SIG-M5 treated with dmso at 0.1 percent for 504 hours (cell line): ENCODE results near the gene CRY1.
"Not testable (repeated sequence)": the region's sequence is repeated elsewhere in the genome, so short reads cannot be mapped to it uniquely, and the experiment has no call there.

Source experiments
- DNase-seq: peaks from one replicate; lab custom pipeline; 2025; ENCODE audit not compliant: unreplicated experiment; lab: John Stamatoyannopoulos, UW

CRY1 gene

GRCh38 chr12:107108995-107109508 lies 15.7 kb upstream of the CRY1 start:
- DNase-seq: peak; percentile 17

- not testable (repeated sequence) for DNase-seq
Measured at GRCh38 chr12:107108366-107108765, 15.0 kb upstream of the CRY1 start.

- DNase-seq: no peak
Measured at GRCh38 chr12:107107381-107107780, 14.0 kb upstream of the CRY1 start.

GRCh38 chr12:107106241-107107025 lies 13.1 kb upstream of the CRY1 start:
- DNase-seq: no peak

GRCh38 chr12:107105410-107105703 lies 12.0 kb upstream of the CRY1 start:
- DNase-seq: no peak

- DNase-seq: no peak
Measured at GRCh38 chr12:107103516-107103915, 10.2 kb upstream of the CRY1 start.

- DNase-seq: no peak
Measured at GRCh38 chr12:107103097-107103496, 9.7 kb upstream of the CRY1 start.

GRCh38 chr12:107102294-107102693 lies 8.9 kb upstream of the CRY1 start:
- DNase-seq: no peak

- DNase-seq: no peak
Measured at GRCh38 chr12:107101651-107102050, 8.3 kb upstream of the CRY1 start.

- DNase-seq: no peak
Measured at GRCh38 chr12:107099917-107100316, 6.6 kb upstream of the CRY1 start.

- no peak for DNase-seq
Measured at GRCh38 chr12:107096571-107096970, 3.2 kb upstream of the CRY1 start.

GRCh38 chr12:107094183-107094448 lies 767 bp upstream of the CRY1 start:
- DNase-seq: no peak

- DNase-seq: peak; percentile 45
Measured at GRCh38 chr12:107092669-107093416, 506 bp downstream of the CRY1 start.

- peak; percentile 91 for DNase-seq
Measured at GRCh38 chr12:107091989-107092641, 1.2 kb downstream of the CRY1 start.

- DNase-seq: no peak
Measured at GRCh38 chr12:107091381-107091780, 2.0 kb downstream of the CRY1 start.

- DNase-seq: no peak
Measured at GRCh38 chr12:107090711-107091110, 2.6 kb downstream of the CRY1 start.

GRCh38 chr12:107088912-107089311 lies 4.4 kb downstream of the CRY1 start:
- no peak for DNase-seq

GRCh38 chr12:107086314-107086713 lies 7.0 kb downstream of the CRY1 start:
- DNase-seq: no peak

- DNase-seq: no peak
Measured at GRCh38 chr12:107081778-107082177, 11.6 kb downstream of the CRY1 start.

GRCh38 chr12:107080299-107080698 lies 13.1 kb downstream of the CRY1 start:
- DNase-seq: no peak

- DNase-seq: peak; percentile 21
Measured at GRCh38 chr12:107079172-107080011, 14.0 kb downstream of the CRY1 start.
